Measurements from ENCODE around the gene ARF3. TPM values are rescaled to one million over a fixed set of nuclear protein-coding genes. Genes with fewer than 3 reads are reported as not detected.

Gene ARF3
- polyA plus RNA-seq, 2 of the 4 experiments (the other 2 are of a cell fraction) = 138 to 287 TPM

GRCh38 chr12:48999371-49000131 lies 42.3 kb upstream of the ARF3 start, which contains the start of gene DDN:
Gene DDN (minus strand): TSS chr12:48999375. CDS start chr12:48999287, 88 bp downstream.
- Histone ChIP-seq H3K4me1 (peaks cover 19% of the 10 kb centered on the region), H3K4me2 (peak within 1 kb of the TSS; percentile 82), H3K9me3 (no peaks in the 10 kb centered on the region), H3K27ac (peak within 1 kb of the TSS; percentile 52 to 87), H3K4me3 (peak within 1 kb of the TSS; percentile 45)
- DNase-seq (ENCODE audit: low read depth in 1 of 2, low spot score in 1 of 2) (peak in 1 of 2 experiments; percentile 63), ATAC-seq (peak in 1 of 2 experiments; percentile 49; a peak in 3 of 6 replicates), FAIRE-seq (no peak)
- POLR2A ChIA-PET = interaction anchor here (1.6 kb wide), 1 partner anchor 132 kb away, joined by 3 read pairs; the partner anchor contains the start of gene TUBA1B
- 7% methylated on average over 21 of the region's 30 CpGs for WGBS (ENCODE audit: missing lambda C conversion rate)
- CTCF ChIA-PET = interaction anchor here (0.6 to 77.5 kb wide), 8 partner anchors 15 to 121 kb away, joined by 3 to 2584 read pairs (median 6); partner anchors contain the start of genes ARF3, FKBP11, PRKAG1 and WNT1
- TF ChIP-seq USF2 (IDR thresholded peaks at IDR 0.05) (no peak), NPAS2 (CRISPR knock-in tag; IDR thresholded peaks at IDR 0.05; ENCODE audit: borderline replicate concordance) (0 out of 2 replicates have a peak, but pooled peaks have one; percentile 44)

GRCh38 chr12:48998497-48999353 lies 41.4 kb upstream of the ARF3 start:
- Histone ChIP-seq H3K27ac (peak overlapping the region; percentile 52 to 87), H3K4me2 (peak overlapping the region; percentile 82), H3K4me1 (peaks cover 19% of the 10 kb centered on the region), H3K4me3 (peak overlapping the region; percentile 45), H3K9me3 (no peaks in the 10 kb centered on the region)
- ChIA-PET CTCF (interaction anchor here (1.4 to 77.5 kb wide), 10 partner anchors 7 to 184 kb away, joined by 4 to 2584 read pairs (median 31); partner anchors contain the start of genes ARF3, DDX23, DHH and FKBP11), POLR2A (interaction anchor here (1.6 to 2.5 kb wide), 2 partner anchors 19 to 133 kb away, joined by 3 to 9 read pairs; partner anchors contain the start of genes PRKAG1 and TUBA1B)
- WGBS (ENCODE audit: missing lambda C conversion rate) = 4% methylated on average over 45 of the region's 48 CpGs
- DNase-seq (ENCODE audit: low read depth in 1 of 2, low spot score in 1 of 2) = peak in 1 of 2 experiments; percentile 60
- FAIRE-seq = no peak
- peak; percentile 17 to 23 for ATAC-seq
- TF ChIP-seq FOSL2 (IDR thresholded peaks at IDR 0.05) (no peak), FOSL2 (CRISPR knock-in tag; IDR thresholded peaks at IDR 0.05) (no peak), ZC3H11A (IDR thresholded peaks at IDR 0.05) (no peak), KDM5A (IDR thresholded peaks at IDR 0.05) (no peak), ZFP36 (IDR thresholded peaks at IDR 0.05; ENCODE audit: borderline replicate concordance, partially characterized antibody) (no peak), USF2 (IDR thresholded peaks at IDR 0.05) (no peak), HES2 (IDR thresholded peaks at IDR 0.05) (no peak), BCL3 (IDR thresholded peaks at IDR 0.05) (no peak), ATOH8 (CRISPR knock-in tag; IDR thresholded peaks at IDR 0.05; ENCODE audit: low read depth) (no peak), E2F6 (IDR thresholded peaks at IDR 0.05; ENCODE audit: borderline replicate concordance, low read depth) (peak; percentile 94), SREBF2 (IDR thresholded peaks at IDR 0.05) (no peak), EHF (CRISPR knock-in tag; IDR thresholded peaks at IDR 0.05) (no peak), HOXB5 (CRISPR knock-in tag; IDR thresholded peaks at IDR 0.05) (no peak), GATA3 (IDR thresholded peaks at IDR 0.05; ENCODE audit: borderline replicate concordance) (no peak), REST (IDR thresholded peaks at IDR 0.05) (no peak), CTCF (IDR thresholded peaks at IDR 0.05) (no peak), RAD21 (conservative IDR thresholded peaks at IDR 0.05 in 1 of 2, IDR thresholded peaks at IDR 0.05 in 1 of 2) (no peak), RCOR1 (IDR thresholded peaks at IDR 0.05; ENCODE audit: low read depth, low read length) (no peak), EHMT2 (IDR thresholded peaks at IDR 0.05; ENCODE audit: low read depth) (no peak)
